OCI-LY3 (cell line): Measurements from ENCODE around the gene PGRMC1.

Experiments used
- EZH2phosphoT487 ChIP-seq: fragments of 200-600 bp; shearing (Covaris generic); IDR thresholded peaks from 2 replicates; pipeline ENCODE4 v1.6.1; 2018; ENCODE audit warnings: antibody characterized with exemption, mixed run types, low read depth
- TF ChIP-seq, protein P1 (sequence below): fragments of 200-600, 300-600 bp; sonication (generic); IDR thresholded peaks from 2 replicates; pipeline ENCODE4 v1.5.1; 2014; ENCODE audit warnings: antibody characterized with exemption, low read length, low read depth

GRCh38 chrX:119273420-119274192 is 37.5 kb downstream of the PGRMC1 start:
- TF ChIP-seq, protein P1, sequence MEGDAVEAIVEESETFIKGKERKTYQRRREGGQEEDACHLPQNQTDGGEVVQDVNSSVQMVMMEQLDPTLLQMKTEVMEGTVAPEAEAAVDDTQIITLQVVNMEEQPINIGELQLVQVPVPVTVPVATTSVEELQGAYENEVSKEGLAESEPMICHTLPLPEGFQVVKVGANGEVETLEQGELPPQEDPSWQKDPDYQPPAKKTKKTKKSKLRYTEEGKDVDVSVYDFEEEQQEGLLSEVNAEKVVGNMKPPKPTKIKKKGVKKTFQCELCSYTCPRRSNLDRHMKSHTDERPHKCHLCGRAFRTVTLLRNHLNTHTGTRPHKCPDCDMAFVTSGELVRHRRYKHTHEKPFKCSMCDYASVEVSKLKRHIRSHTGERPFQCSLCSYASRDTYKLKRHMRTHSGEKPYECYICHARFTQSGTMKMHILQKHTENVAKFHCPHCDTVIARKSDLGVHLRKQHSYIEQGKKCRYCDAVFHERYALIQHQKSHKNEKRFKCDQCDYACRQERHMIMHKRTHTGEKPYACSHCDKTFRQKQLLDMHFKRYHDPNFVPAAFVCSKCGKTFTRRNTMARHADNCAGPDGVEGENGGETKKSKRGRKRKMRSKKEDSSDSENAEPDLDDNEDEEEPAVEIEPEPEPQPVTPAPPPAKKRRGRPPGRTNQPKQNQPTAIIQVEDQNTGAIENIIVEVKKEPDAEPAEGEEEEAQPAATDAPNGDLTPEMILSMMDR, result no peak
- TF ChIP-seq EZH2phosphoT487, result no peak
